Omental fat pad (tissue), 4 donors: ENCODE measurements around the gene TMEM240. TPM values are rescaled to one million over a fixed set of nuclear protein-coding genes. Genes with fewer than 3 reads are reported as not detected.

Source experiments
- ATAC-seq: fragments of 150-250 bp; one replicate; pipeline ENCODE4 v1.9.1; 2016; ENCODE audit warnings: mild to moderate bottlenecking, moderate library complexity; ENCODE audit not compliant: low FRiP score
- DNase-seq: peaks from one replicate; pipeline ENCODE4 v3.0.0-alpha.2; 2019; ENCODE audit warnings: low spot score
- CTCF ChIP-seq, 3 donors: fragments of 450-650 bp; IDR thresholded peaks; one replicate each; pipeline ENCODE4 v1.5.1; 2016 to 2017; ENCODE audit warnings: antibody characterized with exemption in 3 of 3, mild to moderate bottlenecking in 3 of 3, moderate library complexity in 2 of 3
- total RNA-seq, 4 donors: library from RNA; depleted of rRNA; stranded (reverse); fragments of >200 nt; gene quantifications; one replicate each; pipeline ENCODE4 v1.1.0, GENCODE V29; 2016

The TMEM240 gene
- total RNA-seq, 4 donors from 2014 or later, result 2.6 to 3.5 (median 3.1) TPM

GRCh38 chr1:1573843-1574720 lies 33.7 kb upstream of the TMEM240 start:
- DNase-seq, result no peak
- TF ChIP-seq CTCF (IDR thresholded peaks at IDR 0.05), result no peak
- ATAC-seq, result peak; percentile 79

GRCh38 chr1:1569341-1569740 lies 28.9 kb upstream of the TMEM240 start:
- ATAC-seq (no peak), DNase-seq (no peak)
- no peak for TF ChIP-seq CTCF (IDR thresholded peaks at IDR 0.05)

GRCh38 chr1:1567891-1568291 lies 27.5 kb upstream of the TMEM240 start:
- no peak for TF ChIP-seq CTCF (IDR thresholded peaks at IDR 0.05)
- no peak for DNase-seq
- no peak for ATAC-seq

- ATAC-seq, result no peak
- TF ChIP-seq CTCF (IDR thresholded peaks at IDR 0.05), result no peak
These were observed 26.9 kb upstream of the TMEM240 start for GRCh38 chr1:1567152-1567875.

GRCh38 chr1:1565340-1565739 lies 24.9 kb upstream of the TMEM240 start:
- no peak for TF ChIP-seq CTCF (IDR thresholded peaks at IDR 0.05)
- ATAC-seq (no peak), DNase-seq (no peak)

More at GRCh38 chr1:1567152-1567875, 26.9 kb upstream of the TMEM240 start:
- no peak for DNase-seq

DNA sequence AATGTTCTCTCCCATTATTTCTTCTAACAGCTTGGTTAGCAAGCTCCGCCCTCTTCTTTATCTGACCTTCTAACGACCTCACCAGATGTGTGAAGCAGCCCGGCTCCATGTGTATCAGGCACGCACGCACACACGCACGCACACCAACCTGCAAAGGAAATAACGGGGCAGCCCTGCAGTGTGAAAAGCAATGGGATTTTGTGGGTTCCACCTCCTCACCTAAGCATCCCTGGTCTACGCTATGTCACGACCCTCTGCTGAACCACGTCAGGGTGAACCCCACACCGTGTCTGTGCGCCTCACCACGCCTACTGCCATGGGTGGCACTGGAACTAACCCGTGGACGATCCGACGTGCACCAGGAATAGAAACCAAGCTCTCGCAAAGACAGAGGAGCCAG lies 23.8 kb upstream of the TMEM240 start:
- DNase-seq (no peak), ATAC-seq (no peak)
- no peak for TF ChIP-seq CTCF (IDR thresholded peaks at IDR 0.05)
